ENCODE measurements around the gene TRIM33. TPM values are rescaled to one million over a fixed set of nuclear protein-coding genes. Genes with fewer than 3 reads are reported as not detected.

TRIM33 gene
- total and polyA plus RNA-seq, 10 of the 15 experiments (the other 5 are each of a cell fraction or from before 2014, with no cell fraction given): 9.0 to 40.3 (median 22.0) TPM

DNA sequence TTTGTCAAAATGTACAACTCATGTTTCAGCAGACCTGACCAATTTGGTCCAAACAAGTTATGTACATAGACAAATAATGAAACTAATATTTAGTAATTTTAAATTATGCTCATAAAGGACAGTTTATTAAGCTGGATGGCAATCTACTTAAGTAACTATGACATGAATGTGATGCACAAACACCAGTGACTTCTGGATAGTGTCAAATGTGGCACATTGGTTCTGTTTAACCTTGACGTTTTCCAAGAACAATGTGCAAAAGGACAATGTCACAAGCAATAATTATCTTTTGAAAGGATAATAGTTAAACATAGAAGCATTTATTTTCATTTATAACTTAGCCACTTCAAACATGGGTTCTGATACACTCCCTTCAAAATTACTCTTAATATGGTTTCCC lies 80.0 kb downstream of the TRIM33 start (continued):
- TF ChIP-seq, protein P1, sequence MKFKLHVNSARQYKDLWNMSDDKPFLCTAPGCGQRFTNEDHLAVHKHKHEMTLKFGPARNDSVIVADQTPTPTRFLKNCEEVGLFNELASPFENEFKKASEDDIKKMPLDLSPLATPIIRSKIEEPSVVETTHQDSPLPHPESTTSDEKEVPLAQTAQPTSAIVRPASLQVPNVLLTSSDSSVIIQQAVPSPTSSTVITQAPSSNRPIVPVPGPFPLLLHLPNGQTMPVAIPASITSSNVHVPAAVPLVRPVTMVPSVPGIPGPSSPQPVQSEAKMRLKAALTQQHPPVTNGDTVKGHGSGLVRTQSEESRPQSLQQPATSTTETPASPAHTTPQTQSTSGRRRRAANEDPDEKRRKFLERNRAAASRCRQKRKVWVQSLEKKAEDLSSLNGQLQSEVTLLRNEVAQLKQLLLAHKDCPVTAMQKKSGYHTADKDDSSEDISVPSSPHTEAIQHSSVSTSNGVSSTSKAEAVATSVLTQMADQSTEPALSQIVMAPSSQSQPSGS (IDR thresholded peaks at IDR 0.05; ENCODE audit: low read length): no peak
- TF ChIP-seq, protein P2, sequence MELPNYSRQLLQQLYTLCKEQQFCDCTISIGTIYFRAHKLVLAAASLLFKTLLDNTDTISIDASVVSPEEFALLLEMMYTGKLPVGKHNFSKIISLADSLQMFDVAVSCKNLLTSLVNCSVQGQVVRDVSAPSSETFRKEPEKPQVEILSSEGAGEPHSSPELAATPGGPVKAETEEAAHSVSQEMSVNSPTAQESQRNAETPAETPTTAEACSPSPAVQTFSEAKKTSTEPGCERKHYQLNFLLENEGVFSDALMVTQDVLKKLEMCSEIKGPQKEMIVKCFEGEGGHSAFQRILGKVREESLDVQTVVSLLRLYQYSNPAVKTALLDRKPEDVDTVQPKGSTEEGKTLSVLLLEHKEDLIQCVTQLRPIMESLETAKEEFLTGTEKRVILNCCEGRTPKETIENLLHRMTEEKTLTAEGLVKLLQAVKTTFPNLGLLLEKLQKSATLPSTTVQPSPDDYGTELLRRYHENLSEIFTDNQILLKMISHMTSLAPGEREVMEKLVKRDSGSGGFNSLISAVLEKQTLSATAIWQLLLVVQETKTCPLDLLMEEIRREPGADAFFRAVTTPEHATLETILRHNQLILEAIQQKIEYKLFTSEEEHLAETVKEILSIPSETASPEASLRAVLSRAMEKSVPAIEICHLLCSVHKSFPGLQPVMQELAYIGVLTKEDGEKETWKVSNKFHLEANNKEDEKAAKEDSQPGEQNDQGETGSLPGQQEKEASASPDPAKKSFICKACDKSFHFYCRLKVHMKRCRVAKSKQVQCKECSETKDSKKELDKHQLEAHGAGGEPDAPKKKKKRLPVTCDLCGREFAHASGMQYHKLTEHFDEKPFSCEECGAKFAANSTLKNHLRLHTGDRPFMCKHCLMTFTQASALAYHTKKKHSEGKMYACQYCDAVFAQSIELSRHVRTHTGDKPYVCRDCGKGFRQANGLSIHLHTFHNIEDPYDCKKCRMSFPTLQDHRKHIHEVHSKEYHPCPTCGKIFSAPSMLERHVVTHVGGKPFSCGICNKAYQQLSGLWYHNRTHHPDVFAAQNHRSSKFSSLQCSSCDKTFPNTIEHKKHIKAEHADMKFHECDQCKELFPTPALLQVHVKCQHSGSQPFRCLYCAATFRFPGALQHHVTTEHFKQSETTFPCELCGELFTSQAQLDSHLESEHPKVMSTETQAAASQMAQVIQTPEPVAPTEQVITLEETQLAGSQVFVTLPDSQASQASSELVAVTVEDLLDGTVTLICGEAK (IDR thresholded peaks at IDR 0.05; ENCODE audit: borderline replicate concordance): no peak
- no peak for TF ChIP-seq HDAC2 (IDR thresholded peaks at IDR 0.05)
- no peak for TF ChIP-seq ZNF384 (IDR thresholded peaks at IDR 0.05; ENCODE audit: borderline replicate concordance, low read depth, low read length)

DNA sequence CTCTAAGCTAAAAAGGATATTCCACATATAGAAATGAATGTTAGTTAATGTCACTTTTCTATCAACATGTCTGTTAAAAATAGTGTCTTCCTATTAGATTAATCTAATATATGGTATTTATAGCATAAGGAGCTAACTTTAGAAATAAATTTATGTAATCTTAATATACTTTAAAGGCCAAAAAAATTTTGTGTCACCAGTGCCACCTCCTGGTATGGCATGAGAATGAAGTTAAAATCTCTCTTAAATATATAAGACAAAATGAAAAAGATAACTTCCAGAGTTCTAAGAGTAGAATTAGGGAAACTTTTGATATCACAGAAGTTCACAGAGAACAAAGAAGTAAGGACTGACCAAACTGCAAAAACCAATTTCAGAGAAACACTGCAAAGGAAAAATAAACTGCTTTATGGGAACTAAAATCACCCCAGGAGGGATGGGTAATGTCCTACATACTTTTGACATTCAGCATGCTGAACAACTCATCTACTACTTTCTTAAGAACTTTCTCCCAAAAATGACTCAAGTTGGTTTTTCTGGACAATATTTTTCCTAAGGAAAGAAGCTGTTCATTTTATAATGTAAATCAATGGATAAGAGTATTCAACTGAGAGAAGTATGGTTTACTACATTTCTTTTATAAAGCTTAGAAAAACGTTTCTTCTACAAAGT lies 82.8 kb downstream of the TRIM33 start:
- SMC1A ChIA-PET (ENCODE audit: uncharacterized antibody, unreplicated experiment): interaction anchor here (0.9 to 1.7 kb wide), 9 partner anchors 9 to 707 kb away, joined by 3 to 6 read pairs (median 3); partner anchors contain the start of gene TRIM33
- peaks cover 5 to 18% of the 10 kb centered on the region in 2 experiments for H3K36me3 ChIP-seq (ENCODE audit: control insufficient read depth in 2 of 2, insufficient read depth in 2 of 2, low read length in 1 of 2)
- H2AFZ ChIP-seq (ENCODE audit: control insufficient read depth, low read depth, low read length): no peak overlapping the region
- CTCF ChIA-PET: interaction anchor here (0.6 to 1.9 kb wide), 14 partner anchors 9 to 1952 kb away, joined by 3 to 11 read pairs (median 4); partner anchors contain the start of gene NRAS
- H3K4me1 ChIP-seq (ENCODE audit: control insufficient read depth, insufficient read depth, low read length): 0 out of 2 replicates have a peak, but pooled peaks cover 2% of the 10 kb centered on the region
- no peaks in the 10 kb centered on the region for H3K79me2 ChIP-seq (ENCODE audit: control insufficient read depth, insufficient read depth, low read length)
- RAD21 ChIA-PET (ENCODE audit: unreplicated experiment): interaction anchor here (0.7 kb wide), 1 partner anchor 75 kb away, joined by 3 read pairs; no protein-coding TSS in a partner anchor
- no peaks in the 10 kb centered on the region for H3K9me3 ChIP-seq (replicated peaks; ENCODE audit: control insufficient read depth, insufficient read depth, low read length)
- no peaks in the 10 kb centered on the region for H3K27me3 ChIP-seq (replicated peaks in 1 of 2; ENCODE audit: control insufficient read depth in 2 of 2, insufficient read depth in 2 of 2, low read length in 1 of 2)
- no peak overlapping the region for H3K27ac ChIP-seq (ENCODE audit: control insufficient read depth, insufficient read depth)
- in situ Hi-C loops (cut with MboI): no loop called here
- no TSS peak for BruUV-seq (replicated peaks)
- DNase-seq (ENCODE audit: low read depth, low spot score) (no peak), FAIRE-seq (no peak), ATAC-seq (no peak)
- WGBS (ENCODE audit: insufficient coverage, insufficient replicate concordance, low lambda C conversion rate, missing lambda C conversion rate): 32% methylated on average over 1 of the region's 1 CpG
- no peak overlapping the region for H3K4me3 ChIP-seq
- H3K9ac ChIP-seq (ENCODE audit: control insufficient read depth, insufficient read depth, low read length): no peak overlapping the region
- intact Hi-C loops (cut with micrococcal nuclease; ENCODE audit: unreplicated experiment): loop anchor here (10.0 kb wide), 1 partner anchor 83 kb away; no protein-coding TSS in a partner anchor
- H4K20me1 ChIP-seq (ENCODE audit: control insufficient read depth, insufficient read depth): no peaks in the 10 kb centered on the region
- TF ChIP-seq FOXK2 (IDR thresholded peaks at IDR 0.05) (no peak), FOXM1 (IDR thresholded peaks at IDR 0.05; ENCODE audit: low read depth, low read length) (no peak), MEF2B (IDR thresholded peaks at IDR 0.05; ENCODE audit: partially characterized antibody, poor library complexity, severe bottlenecking) (no peak), RAD21 (IDR thresholded peaks at IDR 0.05; ENCODE audit: insufficient read depth, low read depth, low read length) (peak; percentile 26; the same call in 1 of the 2 replicates), SMC3 (IDR thresholded peaks at IDR 0.05; ENCODE audit: borderline replicate concordance, low read length) (peak; percentile 14; the same call in 1 of the 2 replicates), ETV6 (conservative IDR thresholded peaks at IDR 0.05 in 1 of 2, IDR thresholded peaks at IDR 0.05 in 1 of 2; ENCODE audit: borderline replicate concordance in 1 of 2, low read depth in 1 of 2) (0 out of 4 replicates have a peak, but pooled peaks of 1 of the 2 experiments have one; percentile 9), WRNIP1 (IDR thresholded peaks at IDR 0.05; ENCODE audit: borderline replicate concordance, low read depth, low read length) (no peak), HDAC2 (IDR thresholded peaks at IDR 0.05) (no peak)
- TF ChIP-seq, protein P3, sequence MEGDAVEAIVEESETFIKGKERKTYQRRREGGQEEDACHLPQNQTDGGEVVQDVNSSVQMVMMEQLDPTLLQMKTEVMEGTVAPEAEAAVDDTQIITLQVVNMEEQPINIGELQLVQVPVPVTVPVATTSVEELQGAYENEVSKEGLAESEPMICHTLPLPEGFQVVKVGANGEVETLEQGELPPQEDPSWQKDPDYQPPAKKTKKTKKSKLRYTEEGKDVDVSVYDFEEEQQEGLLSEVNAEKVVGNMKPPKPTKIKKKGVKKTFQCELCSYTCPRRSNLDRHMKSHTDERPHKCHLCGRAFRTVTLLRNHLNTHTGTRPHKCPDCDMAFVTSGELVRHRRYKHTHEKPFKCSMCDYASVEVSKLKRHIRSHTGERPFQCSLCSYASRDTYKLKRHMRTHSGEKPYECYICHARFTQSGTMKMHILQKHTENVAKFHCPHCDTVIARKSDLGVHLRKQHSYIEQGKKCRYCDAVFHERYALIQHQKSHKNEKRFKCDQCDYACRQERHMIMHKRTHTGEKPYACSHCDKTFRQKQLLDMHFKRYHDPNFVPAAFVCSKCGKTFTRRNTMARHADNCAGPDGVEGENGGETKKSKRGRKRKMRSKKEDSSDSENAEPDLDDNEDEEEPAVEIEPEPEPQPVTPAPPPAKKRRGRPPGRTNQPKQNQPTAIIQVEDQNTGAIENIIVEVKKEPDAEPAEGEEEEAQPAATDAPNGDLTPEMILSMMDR (IDR thresholded peaks at IDR 0.05 in 2 of 3, conservative IDR thresholded peaks at IDR 0.05 in 1 of 3; ENCODE audit: control insufficient read depth in 2 of 3, extremely low read depth in 1 of 3, insufficient read depth in 1 of 3, low read depth in 3 of 3, low read length in 3 of 3): peak in 2 of 3 experiments; percentile 23 to 34; a peak in 3 of 6 replicates
- POLR2A ChIA-PET: interaction anchor here (0.6 kb wide), 1 partner anchor 25 kb away, joined by 3 read pairs; no protein-coding TSS in a partner anchor
- no peak overlapping the region for H3K4me2 ChIP-seq (ENCODE audit: control insufficient read depth, insufficient read depth)
